Measurements from ENCODE around the gene PDGFC.

DNA sequence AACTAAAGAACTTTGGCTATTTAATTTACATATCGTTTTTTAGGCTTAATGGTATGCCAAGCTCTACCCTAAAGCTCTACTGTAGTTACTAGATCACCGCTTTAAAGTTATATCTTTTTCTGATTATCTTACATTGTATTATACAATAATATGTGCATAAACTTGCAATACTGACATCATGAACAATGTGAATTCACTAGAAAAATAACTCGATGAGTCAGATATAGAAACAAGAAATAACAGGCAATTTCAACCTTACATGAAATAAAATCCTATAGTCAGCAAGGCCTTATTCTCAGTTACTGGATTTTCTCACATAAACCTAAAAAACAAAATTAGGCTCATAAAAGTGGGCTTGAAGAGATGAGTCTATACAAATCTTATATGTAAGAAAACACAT, 32.5 kb downstream of the PDGFC start:
- no peak for TF ChIP-seq POLR2AphosphoS5 (IDR thresholded peaks at IDR 0.05)
- TF ChIP-seq, protein P1, sequence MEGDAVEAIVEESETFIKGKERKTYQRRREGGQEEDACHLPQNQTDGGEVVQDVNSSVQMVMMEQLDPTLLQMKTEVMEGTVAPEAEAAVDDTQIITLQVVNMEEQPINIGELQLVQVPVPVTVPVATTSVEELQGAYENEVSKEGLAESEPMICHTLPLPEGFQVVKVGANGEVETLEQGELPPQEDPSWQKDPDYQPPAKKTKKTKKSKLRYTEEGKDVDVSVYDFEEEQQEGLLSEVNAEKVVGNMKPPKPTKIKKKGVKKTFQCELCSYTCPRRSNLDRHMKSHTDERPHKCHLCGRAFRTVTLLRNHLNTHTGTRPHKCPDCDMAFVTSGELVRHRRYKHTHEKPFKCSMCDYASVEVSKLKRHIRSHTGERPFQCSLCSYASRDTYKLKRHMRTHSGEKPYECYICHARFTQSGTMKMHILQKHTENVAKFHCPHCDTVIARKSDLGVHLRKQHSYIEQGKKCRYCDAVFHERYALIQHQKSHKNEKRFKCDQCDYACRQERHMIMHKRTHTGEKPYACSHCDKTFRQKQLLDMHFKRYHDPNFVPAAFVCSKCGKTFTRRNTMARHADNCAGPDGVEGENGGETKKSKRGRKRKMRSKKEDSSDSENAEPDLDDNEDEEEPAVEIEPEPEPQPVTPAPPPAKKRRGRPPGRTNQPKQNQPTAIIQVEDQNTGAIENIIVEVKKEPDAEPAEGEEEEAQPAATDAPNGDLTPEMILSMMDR (IDR thresholded peaks at IDR 0.05): no peak
- TF ChIP-seq POLR2A (IDR thresholded peaks at IDR 0.05): no peak

Measured in stomach (tissue), 4 donors.